Measurements from ENCODE around the gene POGLUT3. TPM values are rescaled to one million over a fixed set of nuclear protein-coding genes. Genes with fewer than 3 reads are reported as not detected.

POGLUT3 gene
- total and polyA plus RNA-seq, 2 of the 4 experiments (the other 2 are of a cell fraction): 31.7 to 34.8 TPM

DNA sequence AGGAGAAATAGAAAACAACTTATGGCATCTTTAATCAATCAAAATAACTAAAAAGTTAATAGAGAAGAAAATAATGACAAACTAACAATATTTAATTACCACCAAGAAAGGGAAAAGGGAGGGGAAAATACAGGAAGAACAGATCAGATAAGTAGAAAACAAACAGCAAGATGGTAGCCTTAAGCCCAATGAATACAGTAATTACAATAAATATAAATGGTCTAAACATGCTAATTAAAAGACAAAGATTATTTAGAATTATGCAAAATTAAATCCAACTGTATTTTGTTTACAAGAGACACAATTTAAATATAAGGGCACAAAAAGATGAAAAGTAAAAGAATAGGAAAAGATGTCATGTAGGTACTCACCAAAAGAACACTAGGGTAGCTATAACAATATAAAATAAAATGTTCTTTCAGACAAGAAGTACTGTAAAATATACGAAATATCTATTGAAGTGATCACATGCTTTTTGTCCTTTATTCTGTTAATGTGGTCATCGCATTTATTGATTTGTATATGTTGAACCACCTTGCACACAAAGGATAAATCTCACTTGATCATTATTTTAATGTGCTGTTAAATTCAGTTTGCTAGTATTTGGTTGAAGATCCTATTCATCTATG lies 44.9 kb downstream of the POGLUT3 start:
- POLR2A ChIA-PET (ENCODE audit: unreplicated experiment): no interaction called here
- Histone ChIP-seq H3K4me2 (ENCODE audit: low read depth, low read length) (no peak overlapping the region), H3K27ac (ENCODE audit: insufficient read depth, low read length) (no peak overlapping the region), H3K23ac (ENCODE audit: low read depth, low read length) (no peak overlapping the region), H3K56ac (ENCODE audit: extremely low read depth, insufficient read depth, low read length) (no peak overlapping the region), H4K91ac (ENCODE audit: insufficient read depth, low read depth, low read length) (no peak overlapping the region), H2BK5ac (ENCODE audit: low read depth, low read length, poor library complexity, severe bottlenecking) (no peak overlapping the region), H2AK9ac (replicated peaks; ENCODE audit: low read depth, low read length, poor library complexity) (no peak overlapping the region), H3K9ac (ENCODE audit: low read depth, low read length) (no peak overlapping the region), H3K18ac (ENCODE audit: low read depth, low read length) (no peak overlapping the region), H4K8ac (ENCODE audit: low read depth in 2 of 2, low read length in 2 of 2) (no peak overlapping the region), H2BK15ac (ENCODE audit: low read depth, low read length) (no peak overlapping the region), H3K9me1 (ENCODE audit: insufficient read depth, low read length) (no peaks in the 10 kb centered on the region), H3K36me3 (ENCODE audit: control insufficient read depth, insufficient read depth, low read length) (no peaks in the 10 kb centered on the region), H2BK20ac (ENCODE audit: low read depth, low read length) (no peak overlapping the region), H3K79me1 (ENCODE audit: low read depth in 1 of 2, low read length in 2 of 2) (no peaks in the 10 kb centered on the region), H4K5ac (ENCODE audit: low read depth, low read length) (no peak overlapping the region), H3K27me3 (ENCODE audit: control insufficient read depth, insufficient read depth, low read length) (no peaks in the 10 kb centered on the region), H3K14ac (replicated peaks; ENCODE audit: low read depth, low read length) (no peak overlapping the region), H3K4me1 (ENCODE audit: control insufficient read depth, insufficient read depth, low read length) (no peaks in the 10 kb centered on the region), H3K4me3 (ENCODE audit: insufficient read depth, low read depth, low read length) (no peak overlapping the region), H2BK120ac (ENCODE audit: low read depth, low read length) (no peak overlapping the region), H2AFZ (replicated peaks; ENCODE audit: low read length, poor library complexity) (no peak overlapping the region), H3K4ac (ENCODE audit: low read depth, low read length) (no peak overlapping the region), H4K20me1 (ENCODE audit: insufficient read depth, low read length) (no peaks in the 10 kb centered on the region), H2AK5ac (ENCODE audit: low read depth, low read length) (no peak overlapping the region), H3K9me3 (ENCODE audit: control insufficient read depth, insufficient read depth, low read length) (no peaks in the 10 kb centered on the region)
- BruUV-seq (replicated peaks): no TSS peak
- no peak for DNase-seq
- TF ChIP-seq, protein P1, sequence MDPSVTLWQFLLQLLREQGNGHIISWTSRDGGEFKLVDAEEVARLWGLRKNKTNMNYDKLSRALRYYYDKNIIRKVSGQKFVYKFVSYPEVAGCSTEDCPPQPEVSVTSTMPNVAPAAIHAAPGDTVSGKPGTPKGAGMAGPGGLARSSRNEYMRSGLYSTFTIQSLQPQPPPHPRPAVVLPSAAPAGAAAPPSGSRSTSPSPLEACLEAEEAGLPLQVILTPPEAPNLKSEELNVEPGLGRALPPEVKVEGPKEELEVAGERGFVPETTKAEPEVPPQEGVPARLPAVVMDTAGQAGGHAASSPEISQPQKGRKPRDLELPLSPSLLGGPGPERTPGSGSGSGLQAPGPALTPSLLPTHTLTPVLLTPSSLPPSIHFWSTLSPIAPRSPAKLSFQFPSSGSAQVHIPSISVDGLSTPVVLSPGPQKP (IDR thresholded peaks at IDR 0.05; ENCODE audit: borderline replicate concordance, low read depth, low read length): no peak
- TF ChIP-seq BHLHE40 (IDR thresholded peaks at IDR 0.05; ENCODE audit: low read depth, low read length) (no peak), RFX5 (IDR thresholded peaks at IDR 0.05; ENCODE audit: low read depth, low read length) (no peak), RCOR1 (IDR thresholded peaks at IDR 0.05; ENCODE audit: insufficient replicate concordance, low read length) (no peak), NFE2L2 (IDR thresholded peaks at IDR 0.05; ENCODE audit: low read depth, low read length) (no peak), CHD1 (IDR thresholded peaks at IDR 0.05; ENCODE audit: low read depth, low read length) (no peak), MAZ (IDR thresholded peaks at IDR 0.05; ENCODE audit: borderline replicate concordance, low read depth, low read length) (no peak), SMC3 (IDR thresholded peaks at IDR 0.05; ENCODE audit: low read depth, low read length) (no peak), MAFK (IDR thresholded peaks at IDR 0.05; ENCODE audit: low read depth, low read length) (no peak), POLR2A (IDR thresholded peaks at IDR 0.05; ENCODE audit: low read depth, low read length) (no peak), CEBPB (IDR thresholded peaks at IDR 0.05; ENCODE audit: low read depth, low read length) (no peak), FOS (IDR thresholded peaks at IDR 0.05; ENCODE audit: low read depth, low read length) (no peak)
- TF ChIP-seq, protein P2, sequence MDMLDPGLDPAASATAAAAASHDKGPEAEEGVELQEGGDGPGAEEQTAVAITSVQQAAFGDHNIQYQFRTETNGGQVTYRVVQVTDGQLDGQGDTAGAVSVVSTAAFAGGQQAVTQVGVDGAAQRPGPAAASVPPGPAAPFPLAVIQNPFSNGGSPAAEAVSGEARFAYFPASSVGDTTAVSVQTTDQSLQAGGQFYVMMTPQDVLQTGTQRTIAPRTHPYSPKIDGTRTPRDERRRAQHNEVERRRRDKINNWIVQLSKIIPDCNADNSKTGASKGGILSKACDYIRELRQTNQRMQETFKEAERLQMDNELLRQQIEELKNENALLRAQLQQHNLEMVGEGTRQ (IDR thresholded peaks at IDR 0.05; ENCODE audit: low read depth, low read length): no peak
- TF ChIP-seq, protein P3, sequence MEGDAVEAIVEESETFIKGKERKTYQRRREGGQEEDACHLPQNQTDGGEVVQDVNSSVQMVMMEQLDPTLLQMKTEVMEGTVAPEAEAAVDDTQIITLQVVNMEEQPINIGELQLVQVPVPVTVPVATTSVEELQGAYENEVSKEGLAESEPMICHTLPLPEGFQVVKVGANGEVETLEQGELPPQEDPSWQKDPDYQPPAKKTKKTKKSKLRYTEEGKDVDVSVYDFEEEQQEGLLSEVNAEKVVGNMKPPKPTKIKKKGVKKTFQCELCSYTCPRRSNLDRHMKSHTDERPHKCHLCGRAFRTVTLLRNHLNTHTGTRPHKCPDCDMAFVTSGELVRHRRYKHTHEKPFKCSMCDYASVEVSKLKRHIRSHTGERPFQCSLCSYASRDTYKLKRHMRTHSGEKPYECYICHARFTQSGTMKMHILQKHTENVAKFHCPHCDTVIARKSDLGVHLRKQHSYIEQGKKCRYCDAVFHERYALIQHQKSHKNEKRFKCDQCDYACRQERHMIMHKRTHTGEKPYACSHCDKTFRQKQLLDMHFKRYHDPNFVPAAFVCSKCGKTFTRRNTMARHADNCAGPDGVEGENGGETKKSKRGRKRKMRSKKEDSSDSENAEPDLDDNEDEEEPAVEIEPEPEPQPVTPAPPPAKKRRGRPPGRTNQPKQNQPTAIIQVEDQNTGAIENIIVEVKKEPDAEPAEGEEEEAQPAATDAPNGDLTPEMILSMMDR (conservative IDR thresholded peaks at IDR 0.05; ENCODE audit: low read depth, low read length): no peak
- in situ Hi-C loops (cut with MboI; ENCODE audit: low sequenced_read_pairs) (no loop called here), intact Hi-C loops (cut with micrococcal nuclease) (no loop called here), dilution Hi-C loops (cut with HindIII; ENCODE audit: low sequenced_read_pairs, unreplicated experiment) (no loop called here)
- CTCF ChIA-PET: no interaction called here
- WGBS, 2 experiments (ENCODE audit: extremely low coverage in 2 of 2, insufficient read length in 1 of 2): no CpG with 5 or more reads among the region's 2 CpGs
- ATAC-seq (ENCODE audit: low read depth): no peak

Data from IMR-90 (cell line).